ENCODE results near the gene ASTN2. TPM values are rescaled to one million over a fixed set of nuclear protein-coding genes. Genes with fewer than 3 reads are reported as not detected.

ASTN2 gene
- polyA plus RNA-seq, 1 donor from 2014 or later: 6.8 TPM

DNA sequence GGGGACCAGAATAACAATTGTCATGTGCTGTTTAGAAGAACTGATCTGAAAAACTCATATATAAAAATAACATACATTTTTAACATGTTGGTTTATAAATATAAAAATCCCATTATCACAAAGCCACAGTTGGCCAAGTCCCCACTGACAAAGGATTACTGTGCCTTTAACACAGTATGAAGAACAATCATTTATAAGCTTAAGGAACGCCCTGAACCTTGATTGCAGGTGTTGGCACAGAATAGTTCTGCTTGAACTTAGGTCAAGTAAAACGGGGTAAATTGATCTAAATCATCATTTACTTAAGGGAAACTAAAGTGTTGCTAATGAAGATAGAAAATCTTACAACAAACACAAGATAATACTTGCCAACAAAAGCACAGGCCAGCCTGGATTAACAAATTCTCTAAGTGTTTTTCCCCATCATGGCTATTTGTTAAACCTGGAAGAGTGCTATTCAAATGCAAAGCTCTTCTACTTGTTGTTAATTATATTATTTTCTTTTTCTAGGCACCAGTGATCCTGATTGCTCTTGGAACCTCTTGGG lies 46.1 kb downstream of the ASTN2 start:
- no peak overlapping the region for H3K4me2 ChIP-seq (ENCODE audit: low read length)
- H3K9me2 ChIP-seq (ENCODE audit: insufficient read depth, low read length): no peaks in the 10 kb centered on the region
- H4K20me1 ChIP-seq (ENCODE audit: insufficient read depth): no peaks in the 10 kb centered on the region
- no peak overlapping the region for H3K27ac ChIP-seq (ENCODE audit: low read length)
- TF ChIP-seq EZH2 (IDR thresholded peaks at IDR 0.05; ENCODE audit: borderline replicate concordance, insufficient read depth, low read length, poor library complexity, severe bottlenecking): no peak
- TF ChIP-seq RAD21 (conservative IDR thresholded peaks at IDR 0.05): no peak
- no peak for TF ChIP-seq POLR2AphosphoS5 (IDR thresholded peaks at IDR 0.05)
- H3K27me3 ChIP-seq (ENCODE audit: insufficient read depth, low read depth, low read length): no peaks in the 10 kb centered on the region
- no peaks in the 10 kb centered on the region for H3K9me3 ChIP-seq (ENCODE audit: low read length)
- H3F3A ChIP-seq (ENCODE audit: insufficient read depth, low read length, poor library complexity, severe bottlenecking): no peaks in the 10 kb centered on the region
- no peak overlapping the region for H2AFZ ChIP-seq (ENCODE audit: low read depth, low read length)
- no peak overlapping the region for H3K9ac ChIP-seq (ENCODE audit: low read length)
- H3K79me2 ChIP-seq (replicated peaks; ENCODE audit: insufficient read depth, low read length): no peaks in the 10 kb centered on the region
- H3K36me3 ChIP-seq (ENCODE audit: insufficient read depth, low read length): no peaks in the 10 kb centered on the region
- H3K4me3 ChIP-seq (ENCODE audit: low read length): no peak overlapping the region

DNA sequence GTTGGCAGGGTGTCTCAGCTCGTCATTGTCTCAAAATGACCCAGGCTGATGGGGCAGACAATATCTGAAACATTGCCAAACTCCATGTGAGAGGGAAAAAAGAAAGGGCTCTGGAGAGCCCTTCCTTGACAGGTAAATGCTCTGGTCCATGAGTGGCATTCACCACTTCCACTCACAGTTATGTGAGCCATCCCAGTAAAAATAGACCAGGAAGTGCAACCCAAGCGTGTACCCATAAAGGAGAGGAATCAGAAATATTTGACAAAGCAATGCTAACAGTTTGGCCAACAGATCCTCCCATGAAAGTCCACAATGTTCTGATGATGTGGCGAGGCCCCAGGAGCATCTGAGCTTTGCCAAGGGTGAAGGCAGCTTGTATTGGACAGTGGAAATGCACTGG lies 49.4 kb downstream of the ASTN2 start:
- Histone ChIP-seq H3K27me3 (ENCODE audit: insufficient read depth, low read depth, low read length) (no peaks in the 10 kb centered on the region), H3K9me3 (ENCODE audit: low read length) (no peaks in the 10 kb centered on the region), H3K9ac (ENCODE audit: low read length) (no peak overlapping the region), H3K4me2 (ENCODE audit: low read length) (no peak overlapping the region), H4K20me1 (ENCODE audit: insufficient read depth) (no peaks in the 10 kb centered on the region), H3K9me2 (ENCODE audit: insufficient read depth, low read length) (no peaks in the 10 kb centered on the region), H3K79me2 (replicated peaks; ENCODE audit: insufficient read depth, low read length) (no peaks in the 10 kb centered on the region), H3K36me3 (ENCODE audit: insufficient read depth, low read length) (no peaks in the 10 kb centered on the region), H3K27ac (ENCODE audit: low read length) (no peak overlapping the region), H2AFZ (ENCODE audit: low read depth, low read length) (no peak overlapping the region), H3F3A (ENCODE audit: insufficient read depth, low read length, poor library complexity, severe bottlenecking) (no peaks in the 10 kb centered on the region), H3K4me3 (ENCODE audit: low read length) (no peak overlapping the region)
- TF ChIP-seq MXI1 (conservative IDR thresholded peaks at IDR 0.05; ENCODE audit: poor library complexity, severe bottlenecking) (no peak), TAF1 (IDR thresholded peaks at IDR 0.05; ENCODE audit: low read depth) (no peak), POLR2AphosphoS5 (IDR thresholded peaks at IDR 0.05) (no peak), SMC3 (conservative IDR thresholded peaks at IDR 0.05; ENCODE audit: poor library complexity) (no peak), EZH2 (IDR thresholded peaks at IDR 0.05; ENCODE audit: borderline replicate concordance, insufficient read depth, low read length, poor library complexity, severe bottlenecking) (no peak)
- TF ChIP-seq, protein P1, sequence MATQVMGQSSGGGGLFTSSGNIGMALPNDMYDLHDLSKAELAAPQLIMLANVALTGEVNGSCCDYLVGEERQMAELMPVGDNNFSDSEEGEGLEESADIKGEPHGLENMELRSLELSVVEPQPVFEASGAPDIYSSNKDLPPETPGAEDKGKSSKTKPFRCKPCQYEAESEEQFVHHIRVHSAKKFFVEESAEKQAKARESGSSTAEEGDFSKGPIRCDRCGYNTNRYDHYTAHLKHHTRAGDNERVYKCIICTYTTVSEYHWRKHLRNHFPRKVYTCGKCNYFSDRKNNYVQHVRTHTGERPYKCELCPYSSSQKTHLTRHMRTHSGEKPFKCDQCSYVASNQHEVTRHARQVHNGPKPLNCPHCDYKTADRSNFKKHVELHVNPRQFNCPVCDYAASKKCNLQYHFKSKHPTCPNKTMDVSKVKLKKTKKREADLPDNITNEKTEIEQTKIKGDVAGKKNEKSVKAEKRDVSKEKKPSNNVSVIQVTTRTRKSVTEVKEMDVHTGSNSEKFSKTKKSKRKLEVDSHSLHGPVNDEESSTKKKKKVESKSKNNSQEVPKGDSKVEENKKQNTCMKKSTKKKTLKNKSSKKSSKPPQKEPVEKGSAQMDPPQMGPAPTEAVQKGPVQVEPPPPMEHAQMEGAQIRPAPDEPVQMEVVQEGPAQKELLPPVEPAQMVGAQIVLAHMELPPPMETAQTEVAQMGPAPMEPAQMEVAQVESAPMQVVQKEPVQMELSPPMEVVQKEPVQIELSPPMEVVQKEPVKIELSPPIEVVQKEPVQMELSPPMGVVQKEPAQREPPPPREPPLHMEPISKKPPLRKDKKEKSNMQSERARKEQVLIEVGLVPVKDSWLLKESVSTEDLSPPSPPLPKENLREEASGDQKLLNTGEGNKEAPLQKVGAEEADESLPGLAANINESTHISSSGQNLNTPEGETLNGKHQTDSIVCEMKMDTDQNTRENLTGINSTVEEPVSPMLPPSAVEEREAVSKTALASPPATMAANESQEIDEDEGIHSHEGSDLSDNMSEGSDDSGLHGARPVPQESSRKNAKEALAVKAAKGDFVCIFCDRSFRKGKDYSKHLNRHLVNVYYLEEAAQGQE (IDR thresholded peaks at IDR 0.05; ENCODE audit: borderline replicate concordance): no peak

DNA sequence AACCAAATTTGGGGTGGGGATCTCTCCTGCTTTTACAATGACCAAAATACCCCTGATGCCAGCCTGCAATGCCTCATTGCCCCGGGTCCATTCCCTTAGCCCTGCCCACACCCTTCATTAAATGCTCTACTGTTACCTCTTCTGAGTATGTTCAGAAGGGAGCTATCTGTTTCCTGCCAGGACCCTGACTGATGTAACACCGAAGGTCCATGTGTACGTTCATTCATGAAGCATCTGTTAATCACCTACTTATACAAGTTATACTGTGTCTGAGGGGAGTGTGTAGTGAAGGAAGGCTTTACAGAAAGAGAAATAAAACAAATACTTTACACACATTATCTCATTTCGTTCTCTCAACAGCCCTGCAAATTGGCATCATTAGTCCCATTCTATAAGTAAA lies 51.9 kb downstream of the ASTN2 start:
- H3K4me3 ChIP-seq (ENCODE audit: low read length): no peak overlapping the region
- TF ChIP-seq MXI1 (conservative IDR thresholded peaks at IDR 0.05; ENCODE audit: poor library complexity, severe bottlenecking) (no peak), SMC3 (conservative IDR thresholded peaks at IDR 0.05; ENCODE audit: poor library complexity) (no peak), TAF1 (IDR thresholded peaks at IDR 0.05; ENCODE audit: low read depth) (no peak), POLR2AphosphoS5 (IDR thresholded peaks at IDR 0.05) (no peak), EZH2 (IDR thresholded peaks at IDR 0.05; ENCODE audit: borderline replicate concordance, insufficient read depth, low read length, poor library complexity, severe bottlenecking) (no peak), RAD21 (conservative IDR thresholded peaks at IDR 0.05) (no peak), EP300 (conservative IDR thresholded peaks at IDR 0.05; ENCODE audit: poor library complexity, severe bottlenecking) (no peak)
- TF ChIP-seq, protein P1 (IDR thresholded peaks at IDR 0.05; ENCODE audit: borderline replicate concordance): no peak
- TF ChIP-seq, protein P2, sequence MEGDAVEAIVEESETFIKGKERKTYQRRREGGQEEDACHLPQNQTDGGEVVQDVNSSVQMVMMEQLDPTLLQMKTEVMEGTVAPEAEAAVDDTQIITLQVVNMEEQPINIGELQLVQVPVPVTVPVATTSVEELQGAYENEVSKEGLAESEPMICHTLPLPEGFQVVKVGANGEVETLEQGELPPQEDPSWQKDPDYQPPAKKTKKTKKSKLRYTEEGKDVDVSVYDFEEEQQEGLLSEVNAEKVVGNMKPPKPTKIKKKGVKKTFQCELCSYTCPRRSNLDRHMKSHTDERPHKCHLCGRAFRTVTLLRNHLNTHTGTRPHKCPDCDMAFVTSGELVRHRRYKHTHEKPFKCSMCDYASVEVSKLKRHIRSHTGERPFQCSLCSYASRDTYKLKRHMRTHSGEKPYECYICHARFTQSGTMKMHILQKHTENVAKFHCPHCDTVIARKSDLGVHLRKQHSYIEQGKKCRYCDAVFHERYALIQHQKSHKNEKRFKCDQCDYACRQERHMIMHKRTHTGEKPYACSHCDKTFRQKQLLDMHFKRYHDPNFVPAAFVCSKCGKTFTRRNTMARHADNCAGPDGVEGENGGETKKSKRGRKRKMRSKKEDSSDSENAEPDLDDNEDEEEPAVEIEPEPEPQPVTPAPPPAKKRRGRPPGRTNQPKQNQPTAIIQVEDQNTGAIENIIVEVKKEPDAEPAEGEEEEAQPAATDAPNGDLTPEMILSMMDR (IDR thresholded peaks at IDR 0.05; ENCODE audit: poor library complexity, severe bottlenecking): no peak
- H3K27ac ChIP-seq (ENCODE audit: low read length): no peak overlapping the region
- H3K4me2 ChIP-seq (ENCODE audit: low read length): no peak overlapping the region
- no peaks in the 10 kb centered on the region for H3K27me3 ChIP-seq (ENCODE audit: insufficient read depth, low read depth, low read length)
- no peaks in the 10 kb centered on the region for H3K36me3 ChIP-seq (ENCODE audit: insufficient read depth, low read length)
- H3K79me2 ChIP-seq (replicated peaks; ENCODE audit: insufficient read depth, low read length): no peaks in the 10 kb centered on the region
- no peak overlapping the region for H2AFZ ChIP-seq (ENCODE audit: low read depth, low read length)
- no peaks in the 10 kb centered on the region for H3K9me3 ChIP-seq (ENCODE audit: low read length)
- no peaks in the 10 kb centered on the region for H4K20me1 ChIP-seq (ENCODE audit: insufficient read depth)
- no peak overlapping the region for H3K9ac ChIP-seq (ENCODE audit: low read length)
- H3K9me2 ChIP-seq (ENCODE audit: insufficient read depth, low read length): no peaks in the 10 kb centered on the region
- H3F3A ChIP-seq (ENCODE audit: insufficient read depth, low read length, poor library complexity, severe bottlenecking): no peaks in the 10 kb centered on the region
